Thyroid gland (tissue), 4 donors: ENCODE data around the gene RRP8.

Experiments used
- POLR2A ChIP-seq, 2 donors: fragments of 450-650 bp; IDR thresholded peaks; one replicate each; pipeline ENCODE4 v1.6.1; 2017; ENCODE audit warnings: antibody characterized with exemption in 2 of 2, mild to moderate bottlenecking in 2 of 2, moderate library complexity in 1 of 2
- TF ChIP-seq, protein P1 (sequence below), 6 experiments: fragments of 200-600 bp in 3 of 6; fragments of 450-650 bp in 3 of 6; sonication (generic) in 3 of 6; IDR thresholded peaks; one replicate each; pipeline ENCODE4 v1.5.1; 2016 to 2019; ENCODE audit warnings: antibody characterized with exemption in 6 of 6, mild to moderate bottlenecking in 2 of 6, inconsistent platforms in 1 of 6, moderate library complexity in 1 of 6

DNA sequence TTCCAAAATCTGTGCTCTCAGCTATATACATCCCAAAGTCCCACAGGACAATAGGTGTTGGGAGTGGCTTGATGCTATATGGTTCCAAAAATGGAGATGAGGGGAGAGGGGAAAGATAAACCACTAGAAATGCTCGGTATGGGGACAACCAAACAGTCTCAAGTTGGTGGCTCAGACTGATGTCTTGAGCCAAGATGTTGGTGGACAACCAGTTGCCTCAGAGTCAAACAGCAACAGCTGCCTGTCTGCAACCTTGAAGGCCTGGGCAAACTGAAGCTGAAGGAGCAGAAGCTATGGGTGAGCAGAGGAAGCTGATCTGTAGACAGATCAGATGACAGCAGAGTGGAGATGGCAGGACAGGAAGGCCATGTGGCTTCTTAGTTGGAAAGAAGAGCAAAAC, 4.0 kb downstream of the RRP8 start:
- TF ChIP-seq, protein P1, sequence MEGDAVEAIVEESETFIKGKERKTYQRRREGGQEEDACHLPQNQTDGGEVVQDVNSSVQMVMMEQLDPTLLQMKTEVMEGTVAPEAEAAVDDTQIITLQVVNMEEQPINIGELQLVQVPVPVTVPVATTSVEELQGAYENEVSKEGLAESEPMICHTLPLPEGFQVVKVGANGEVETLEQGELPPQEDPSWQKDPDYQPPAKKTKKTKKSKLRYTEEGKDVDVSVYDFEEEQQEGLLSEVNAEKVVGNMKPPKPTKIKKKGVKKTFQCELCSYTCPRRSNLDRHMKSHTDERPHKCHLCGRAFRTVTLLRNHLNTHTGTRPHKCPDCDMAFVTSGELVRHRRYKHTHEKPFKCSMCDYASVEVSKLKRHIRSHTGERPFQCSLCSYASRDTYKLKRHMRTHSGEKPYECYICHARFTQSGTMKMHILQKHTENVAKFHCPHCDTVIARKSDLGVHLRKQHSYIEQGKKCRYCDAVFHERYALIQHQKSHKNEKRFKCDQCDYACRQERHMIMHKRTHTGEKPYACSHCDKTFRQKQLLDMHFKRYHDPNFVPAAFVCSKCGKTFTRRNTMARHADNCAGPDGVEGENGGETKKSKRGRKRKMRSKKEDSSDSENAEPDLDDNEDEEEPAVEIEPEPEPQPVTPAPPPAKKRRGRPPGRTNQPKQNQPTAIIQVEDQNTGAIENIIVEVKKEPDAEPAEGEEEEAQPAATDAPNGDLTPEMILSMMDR (IDR thresholded peaks at IDR 0.05): no peak
- TF ChIP-seq POLR2A (IDR thresholded peaks at IDR 0.05): no peak
